GM12872 (cell line): ENCODE results near the gene NNMT.

Experiments
- CTCF ChIP-seq: IDR thresholded peaks from 3 replicates; pipeline ENCODE4 v1.5.1; 2011; ENCODE audit warnings: low read depth, mild to moderate bottlenecking, low read length, moderate library complexity; ENCODE audit not compliant: insufficient read depth

The NNMT gene

GRCh38 chr11:114286229-114286628 is 10.0 kb upstream of the NNMT start:
- TF ChIP-seq CTCF, result no peak

- TF ChIP-seq CTCF, result no peak
These were observed 9.0 kb upstream of the NNMT start for GRCh38 chr11:114287154-114287553.

GRCh38 chr11:114288136-114288535 is 8.1 kb upstream of the NNMT start:
- TF ChIP-seq CTCF, result no peak

- TF ChIP-seq CTCF, result no peak
These were observed 6.4 kb upstream of the NNMT start for GRCh38 chr11:114289779-114290178.

- no peak for TF ChIP-seq CTCF
These were observed 5.5 kb upstream of the NNMT start for GRCh38 chr11:114290503-114291235.

GRCh38 chr11:114291381-114291780 is 4.8 kb upstream of the NNMT start:
- TF ChIP-seq CTCF, result no peak

- TF ChIP-seq CTCF, result no peak
These were observed 4.1 kb upstream of the NNMT start for GRCh38 chr11:114291842-114292680.
